Vagina (tissue), 2 donors: ENCODE data around the gene MFSD2A.

Experiments
- POLR2A ChIP-seq, 2 donors: fragments of 450-650 bp; IDR thresholded peaks; one replicate each; pipeline ENCODE4 v1.6.1; 2017; ENCODE audit warnings: antibody characterized with exemption in 2 of 2, mild to moderate bottlenecking in 2 of 2, moderate library complexity in 2 of 2
- TF ChIP-seq, protein P1 (sequence below), 3 experiments: fragments of 450-650 bp in 2 of 3; fragments of 200-600 bp in 1 of 3; sonication (generic) in 1 of 3; IDR thresholded peaks; one replicate each; pipeline ENCODE4 v1.5.1; 2017 to 2019; ENCODE audit warnings: antibody characterized with exemption in 3 of 3, mild to moderate bottlenecking in 2 of 3, moderate library complexity in 2 of 3

GRCh38 chr1:39925721-39926342 lies 29.1 kb upstream of the MFSD2A start:
- TF ChIP-seq, protein P1, sequence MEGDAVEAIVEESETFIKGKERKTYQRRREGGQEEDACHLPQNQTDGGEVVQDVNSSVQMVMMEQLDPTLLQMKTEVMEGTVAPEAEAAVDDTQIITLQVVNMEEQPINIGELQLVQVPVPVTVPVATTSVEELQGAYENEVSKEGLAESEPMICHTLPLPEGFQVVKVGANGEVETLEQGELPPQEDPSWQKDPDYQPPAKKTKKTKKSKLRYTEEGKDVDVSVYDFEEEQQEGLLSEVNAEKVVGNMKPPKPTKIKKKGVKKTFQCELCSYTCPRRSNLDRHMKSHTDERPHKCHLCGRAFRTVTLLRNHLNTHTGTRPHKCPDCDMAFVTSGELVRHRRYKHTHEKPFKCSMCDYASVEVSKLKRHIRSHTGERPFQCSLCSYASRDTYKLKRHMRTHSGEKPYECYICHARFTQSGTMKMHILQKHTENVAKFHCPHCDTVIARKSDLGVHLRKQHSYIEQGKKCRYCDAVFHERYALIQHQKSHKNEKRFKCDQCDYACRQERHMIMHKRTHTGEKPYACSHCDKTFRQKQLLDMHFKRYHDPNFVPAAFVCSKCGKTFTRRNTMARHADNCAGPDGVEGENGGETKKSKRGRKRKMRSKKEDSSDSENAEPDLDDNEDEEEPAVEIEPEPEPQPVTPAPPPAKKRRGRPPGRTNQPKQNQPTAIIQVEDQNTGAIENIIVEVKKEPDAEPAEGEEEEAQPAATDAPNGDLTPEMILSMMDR (IDR thresholded peaks at IDR 0.05), result no peak
- no peak for TF ChIP-seq POLR2A (IDR thresholded peaks at IDR 0.05)
